T-cell (primary cell): ENCODE results near the gene KRTAP9-9. TPM values are rescaled to one million over a fixed set of nuclear protein-coding genes. Genes with fewer than 3 reads are reported as not detected.
A peak's percentile ranks its signal among the peaks of the same experiment; 100 is the strongest.

Source experiments
- ATAC-seq, 4 experiments: fragments of 200-7000 bp in 3 of 4; fragments of 150-1000 bp in 1 of 4; cut with Tn5 transposase; replicated peaks in 1 of 4; 1 replicate in 3 of 4; 2 replicates in 1 of 4; pipeline ENCODE4 v1.10.0; 2021; ENCODE audit warnings: moderate library complexity in 3 of 4, mild to moderate bottlenecking in 2 of 4, moderate number of reproducible peaks in 1 of 4
- CTCF ChIA-PET, 2 donors: fragments of 300-600 bp; sonication (Branson Sonifier 250); formaldehyde crosslinking; loops; one replicate each; lab custom pipeline; 2022; ENCODE audit warnings: antibody characterized with exemption in 2 of 2; lab: Charles Lee
- POLR2A ChIA-PET, 2 donors: fragments of 300-600 bp; sonication (Branson Sonifier 250); formaldehyde crosslinking; loops; one replicate each; lab custom pipeline; 2022; ENCODE audit warnings: antibody characterized with exemption in 2 of 2; lab: Charles Lee
- DNase-seq, 35 experiments: peaks; one replicate each; pipeline versions ENCODE4 v3.0.0 to v3.0.0-alpha.2; 2013 to 2023
- H3K27ac ChIP-seq: one replicate; pipeline ENCODE4 v1.5.1; 2013; ENCODE audit warnings: low read length
- H3K27me3 ChIP-seq, 2 experiments: replicated peaks in 1 of 2; 1 replicate in 1 of 2; 2 replicates in 1 of 2; pipeline versions ENCODE4 v1.6.1 to v1.7.0; 2013; ENCODE audit warnings: low read length in 1 of 2, mixed read lengths in 1 of 2; ENCODE audit not compliant: control insufficient read depth in 2 of 2, insufficient read depth in 2 of 2; ENCODE audit errors: extremely low read depth in 1 of 2
- H3K36me3 ChIP-seq, 2 donors: 1 replicate in 1 of 2; 2 replicates in 1 of 2; pipeline versions ENCODE4 v1.6.1 to v1.7.0; 2013; ENCODE audit warnings: low read length in 1 of 2; ENCODE audit not compliant: control insufficient read depth in 2 of 2, insufficient read depth in 1 of 2; ENCODE audit errors: extremely low read depth in 1 of 2
- H3K4me1 ChIP-seq, 2 experiments: 1 replicate in 1 of 2; 2 replicates in 1 of 2; pipeline versions ENCODE4 v1.6.1 to v1.7.0; 2013; ENCODE audit warnings: low read length in 2 of 2, mixed read lengths in 1 of 2; ENCODE audit not compliant: insufficient read depth in 2 of 2, control insufficient read depth in 1 of 2; ENCODE audit errors: extremely low read depth in 1 of 2
- H3K4me3 ChIP-seq, 2 donors: 1 replicate in 1 of 2; 2 replicates in 1 of 2; pipeline versions ENCODE4 v1.5.1 to v1.7.0; 2013; ENCODE audit warnings: mild to moderate bottlenecking in 2 of 2, low read length in 1 of 2, moderate library complexity in 1 of 2; ENCODE audit not compliant: control insufficient read depth in 1 of 2; ENCODE audit errors: extremely low read depth in 1 of 2
- H3K9me3 ChIP-seq: 2 replicates; pipeline ENCODE4 v1.7.0; 2013
- H3K27ac Mint-ChIP-seq, 2 donors: one replicate each; pipeline ENCODE4 v1.8.0; 2020 to 2021; ENCODE audit warnings: mild to moderate bottlenecking in 2 of 2, mixed read lengths in 2 of 2
- H3K27me3 Mint-ChIP-seq, 2 donors: one replicate each; pipeline ENCODE4 v1.8.0; 2021 to 2022; ENCODE audit warnings: mixed read lengths in 2 of 2
- H3K36me3 Mint-ChIP-seq: one replicate; pipeline ENCODE4 v1.8.0; 2021; ENCODE audit warnings: mixed read lengths
- H3K4me1 Mint-ChIP-seq, 3 donors: one replicate each; pipeline ENCODE4 v1.8.0; 2020 to 2022; ENCODE audit warnings: mixed read lengths in 3 of 3, mild to moderate bottlenecking in 1 of 3
- H3K4me3 Mint-ChIP-seq, 3 donors: one replicate each; pipeline ENCODE4 v1.8.0; 2020 to 2022; ENCODE audit warnings: mild to moderate bottlenecking in 3 of 3, mixed read lengths in 3 of 3, moderate library complexity in 3 of 3
- H3K9me3 Mint-ChIP-seq, 3 donors: one replicate each; pipeline ENCODE4 v1.8.0; 2020 to 2022; ENCODE audit warnings: mixed read lengths in 3 of 3
- WGBS: methylation state at CpG from one replicate; pipeline ENCODE4 v1.1.5; 2013; ENCODE audit warnings: missing lambda C conversion rate; ENCODE audit not compliant: insufficient coverage; 5-methylcytosine and 5-hydroxymethylcytosine counted together
- total RNA-seq, 35 experiments: library from RNA in 6 of 35; stranded (reverse) in 6 of 35; fragments of 120-200 nt in 1 of 35; gene quantifications; one replicate each; pipeline versions ENCODE4 v1.2.1 to v1.2.4 and lab custom pipeline; 2013 to 2026

Gene KRTAP9-9
- total RNA-seq, 5 donors from 2014 or later (not counting 1 experiment from before 2014, with no cell fraction given): not detected

DNA sequence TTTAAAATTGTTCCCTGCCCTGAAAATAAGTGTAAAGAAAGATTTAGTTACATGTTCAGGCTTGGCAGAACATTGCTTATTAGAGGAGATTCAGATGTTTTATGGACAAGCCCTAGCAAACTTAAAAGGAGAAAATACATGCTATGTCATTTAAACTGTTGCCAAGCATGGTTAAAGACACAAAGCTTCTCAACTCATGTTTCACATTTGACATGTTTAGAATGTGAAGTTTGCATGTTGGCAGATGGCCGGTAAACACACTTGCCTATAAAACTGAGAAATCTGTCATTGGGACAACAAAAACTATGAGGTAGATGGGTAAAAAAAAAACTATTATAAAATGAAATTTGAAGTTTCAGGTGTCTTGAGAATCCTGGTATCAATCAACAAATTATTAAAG lies 41.7 kb downstream of the KRTAP9-9 start:
- Mint-ChIP-seq H3K36me3 (peaks cover 3% of the 10 kb centered on the region), H3K4me3 (no peak overlapping the region), H3K27ac (no peak overlapping the region), H3K9me3 (peaks cover 0 to 9% (median 5%) of the 10 kb centered on the region in 3 donors), H3K4me1 (peaks cover 9 to 12% (median 9%) of the 10 kb centered on the region in 3 donors), H3K27me3 (peaks cover 0 to 4% of the 10 kb centered on the region in 2 donors)
- Histone ChIP-seq H3K27ac (no peak overlapping the region), H3K9me3 (no peaks in the 10 kb centered on the region), H3K4me3 (no peak overlapping the region), H3K36me3 (no peaks in the 10 kb centered on the region), H3K27me3 (peaks cover 0 to 7% of the 10 kb centered on the region in 2 experiments), H3K4me1 (peaks cover 0 to 4% of the 10 kb centered on the region in 2 experiments)
- CTCF ChIA-PET: no interaction called here
- no peak for ATAC-seq
- no peak for DNase-seq
- WGBS: no CpG with 5 or more reads among the region's 1 CpG
- POLR2A ChIA-PET: no interaction called here

- WGBS: 91% methylated on average over 10 of the region's 20 CpGs
- peaks cover 0 to 6% of the 10 kb centered on the region in 2 experiments for H3K4me1 ChIP-seq
- DNase-seq (no peak), ATAC-seq (no peak)
- no peaks in the 10 kb centered on the region for H3K36me3 ChIP-seq
- Mint-ChIP-seq H3K36me3 (peaks cover 3% of the 10 kb centered on the region), H3K9me3 (peaks cover 0 to 9% (median 5%) of the 10 kb centered on the region in 3 donors), H3K27me3 (no peaks in the 10 kb centered on the region), H3K4me1 (peaks cover 12 to 15% (median 12%) of the 10 kb centered on the region in 3 donors), H3K4me3 (no peak overlapping the region), H3K27ac (no peak overlapping the region)
- ChIA-PET POLR2A (no interaction called here), CTCF (no interaction called here)
- H3K9me3 ChIP-seq: no peaks in the 10 kb centered on the region
- no peak overlapping the region for H3K4me3 ChIP-seq
- no peak overlapping the region for H3K27ac ChIP-seq
- H3K27me3 ChIP-seq: peaks cover 0 to 7% of the 10 kb centered on the region in 2 experiments
Observed at GRCh38 chr17:41298458-41299135, 43.4 kb downstream of the KRTAP9-9 start.

DNA sequence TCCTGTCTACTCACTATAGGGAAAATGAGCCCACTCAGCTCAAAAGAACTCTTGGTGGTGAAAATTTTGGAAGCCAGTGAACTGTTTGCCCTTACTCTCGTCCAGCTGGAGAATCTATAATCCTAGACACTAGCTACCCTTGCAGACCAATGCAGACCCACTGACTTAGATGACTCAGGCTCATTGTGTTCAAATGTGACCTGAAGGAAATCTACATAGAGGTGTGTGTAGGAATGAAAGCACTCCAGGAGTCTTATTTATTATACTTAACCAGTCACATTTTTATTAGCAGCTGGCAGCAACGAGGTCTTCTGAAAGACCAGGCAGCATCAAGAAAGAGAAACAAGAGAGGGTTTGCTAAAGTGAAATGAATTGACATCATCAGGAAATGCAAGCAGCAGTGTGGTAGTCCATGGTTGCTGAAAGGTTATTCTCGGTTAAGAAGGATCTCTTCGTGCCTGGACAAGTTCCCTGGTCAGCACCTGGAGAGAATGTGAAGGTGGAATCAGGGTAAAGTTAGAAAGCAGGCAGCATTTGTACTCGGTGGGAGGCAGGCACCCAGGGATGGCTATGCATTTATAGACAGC lies 46.1 kb downstream of the KRTAP9-9 start:
- no peak overlapping the region for H3K4me3 ChIP-seq
- no peak overlapping the region for H3K27ac ChIP-seq
- H3K4me1 ChIP-seq: peaks cover 0 to 6% of the 10 kb centered on the region in 2 experiments
- ATAC-seq: no peak
- H3K36me3 ChIP-seq: no peaks in the 10 kb centered on the region
- H3K9me3 ChIP-seq: no peaks in the 10 kb centered on the region
- Mint-ChIP-seq H3K27ac (peak overlapping the region in 1 of 2 donors; percentile 45), H3K9me3 (peaks cover 0 to 9% (median 5%) of the 10 kb centered on the region in 3 donors), H3K36me3 (peaks cover 3% of the 10 kb centered on the region), H3K27me3 (no peaks in the 10 kb centered on the region), H3K4me3 (no peak overlapping the region), H3K4me1 (peaks cover 15 to 25% (median 19%) of the 10 kb centered on the region in 3 donors)
- CTCF ChIA-PET: interaction anchor here in 1 of 2 donors (0.6 kb wide), 1 partner anchor 148 kb away, joined by 3 read pairs; no protein-coding TSS in a partner anchor
- WGBS: 52% methylated on average over 4 of the region's 5 CpGs
- peaks cover 0 to 7% of the 10 kb centered on the region in 2 experiments for H3K27me3 ChIP-seq
- DNase-seq: no peak
- POLR2A ChIA-PET: interaction anchor here in 1 of 2 donors (0.6 kb wide), 1 partner anchor 86 kb away, joined by 4 read pairs; no protein-coding TSS in a partner anchor

DNA sequence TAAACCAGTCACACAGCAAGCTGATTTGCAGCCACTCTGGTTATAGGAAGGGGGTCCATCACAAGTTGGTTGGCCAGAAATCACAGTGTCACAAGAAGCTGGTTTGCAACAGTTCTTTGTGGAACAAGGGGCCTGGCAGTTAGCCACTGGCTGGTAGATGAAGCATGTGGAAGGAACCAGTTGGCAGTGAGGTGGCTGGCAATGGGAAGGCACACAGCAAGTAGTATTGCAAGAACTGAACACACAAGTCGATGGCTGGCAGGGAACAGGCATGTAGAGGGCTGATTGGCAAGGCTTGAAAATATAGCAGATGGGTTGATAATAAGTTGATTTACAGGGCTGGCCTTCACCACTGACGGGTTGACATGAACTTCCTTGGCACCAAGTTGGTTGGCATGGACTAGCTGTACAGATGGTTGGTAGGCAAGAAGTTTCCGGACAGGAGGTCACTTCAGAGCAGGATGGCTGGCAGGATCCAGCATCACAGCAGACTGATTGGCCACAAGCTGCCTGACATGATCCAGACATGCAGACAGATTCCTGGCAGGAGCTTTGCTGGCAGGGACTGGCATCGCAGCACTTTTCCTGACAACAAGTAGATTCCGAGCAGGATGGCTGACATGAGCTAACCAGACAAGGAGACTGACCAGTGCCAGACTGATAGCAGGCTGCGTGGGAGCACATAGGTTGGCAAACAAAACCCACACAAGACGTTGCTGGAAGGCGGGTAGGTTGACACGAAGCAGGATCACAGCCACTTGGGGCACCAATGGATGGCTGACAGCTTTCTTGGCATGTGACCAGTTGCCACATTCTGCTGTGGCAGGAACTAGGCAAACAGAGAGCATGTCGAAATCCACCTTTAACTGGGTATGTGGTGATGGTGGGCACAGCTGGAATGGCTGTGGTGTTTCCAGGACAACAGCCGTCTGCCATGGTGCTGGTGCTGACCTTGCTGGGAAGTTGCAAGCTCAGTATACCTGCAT lies 47.0 kb downstream of the KRTAP9-9 start, which contains the start of gene KRTAP29-1:
KRTAP29-1 (minus strand) TSS at position 936 of the 986 bp plus-strand sequence; CDS start at position 936, 0 bp downstream.
- Mint-ChIP-seq H3K27ac (no peak within 1 kb of the TSS), H3K4me1 (peaks cover 24 to 34% (median 28%) of the 10 kb centered on the region in 3 donors), H3K36me3 (peaks cover 3% of the 10 kb centered on the region), H3K27me3 (no peaks in the 10 kb centered on the region), H3K9me3 (peaks cover 5 to 9% (median 6%) of the 10 kb centered on the region in 3 donors), H3K4me3 (no peak within 1 kb of the TSS)
- Histone ChIP-seq H3K27me3 (peaks cover 0 to 7% of the 10 kb centered on the region in 2 experiments), H3K4me1 (peaks cover 3 to 14% of the 10 kb centered on the region in 2 experiments), H3K36me3 (no peaks in the 10 kb centered on the region), H3K4me3 (no peak within 1 kb of the TSS), H3K27ac (no peak within 1 kb of the TSS), H3K9me3 (no peaks in the 10 kb centered on the region)
- ChIA-PET POLR2A (no interaction called here), CTCF (interaction anchor here in 1 of 2 donors (0.6 kb wide), 1 partner anchor 49 kb away, joined by 6 read pairs; no protein-coding TSS in a partner anchor)
- DNase-seq (no peak), ATAC-seq (no peak)
- WGBS: 85% methylated on average over 11 of the region's 11 CpGs

- H3K9me3 ChIP-seq: no peaks in the 10 kb centered on the region
- H3K4me1 ChIP-seq: peaks cover 10 to 22% of the 10 kb centered on the region in 2 experiments
- ChIA-PET POLR2A (no interaction called here), CTCF (no interaction called here)
- no peaks in the 10 kb centered on the region for H3K27me3 Mint-ChIP-seq
- H3K9me3 Mint-ChIP-seq: peaks cover 5 to 9% (median 6%) of the 10 kb centered on the region in 3 donors
- H3K36me3 ChIP-seq: no peaks in the 10 kb centered on the region
- WGBS: 93% methylated on average over 3 of the region's 4 CpGs
- peaks cover 0 to 7% of the 10 kb centered on the region in 2 experiments for H3K27me3 ChIP-seq
- H3K36me3 Mint-ChIP-seq: peaks cover 3% of the 10 kb centered on the region
- no peak overlapping the region for H3K4me3 Mint-ChIP-seq
- H3K4me3 ChIP-seq: no peak overlapping the region
- peaks cover 32 to 42% (median 36%) of the 10 kb centered on the region in 3 donors for H3K4me1 Mint-ChIP-seq
- ATAC-seq: no peak
- DNase-seq: no peak
- H3K27ac Mint-ChIP-seq: no peak overlapping the region
- H3K27ac ChIP-seq: no peak overlapping the region
Observed at GRCh38 chr17:41302981-41303380, 47.8 kb downstream of the KRTAP9-9 start.
